ENCODE results near the gene CFAP53. TPM values are rescaled to one million over a fixed set of nuclear protein-coding genes. Genes with fewer than 3 reads are reported as not detected.

Gene CFAP53
- total RNA-seq, 1 donor from 2014 or later = 0.26 TPM

GRCh38 chr18:50285631-50286321 lies 19.5 kb upstream of the CFAP53 start:
- H3K27me3 ChIP-seq (ENCODE audit: control insufficient read depth, insufficient read depth, low read length) = no peaks in the 10 kb centered on the region
- peaks cover 20% of the 10 kb centered on the region for H3K36me3 ChIP-seq (ENCODE audit: control insufficient read depth, insufficient read depth, low read length)
- no peak for FAIRE-seq
- no peak overlapping the region for H3K4me3 ChIP-seq (ENCODE audit: low read depth, low read length)
- no peak for DNase-seq (ENCODE audit: low read depth)
- TF ChIP-seq CTCF (IDR thresholded peaks at IDR 0.05; ENCODE audit: insufficient read depth, low read length, severe bottlenecking) = no peak

GRCh38 chr18:50285071-50285470 lies 18.8 kb upstream of the CFAP53 start:
- no peak for TF ChIP-seq CTCF (IDR thresholded peaks at IDR 0.05; ENCODE audit: insufficient read depth, low read length, severe bottlenecking)
- DNase-seq (ENCODE audit: low read depth) = no peak

GRCh38 chr18:50284255-50284885 lies 18.1 kb upstream of the CFAP53 start:
- TF ChIP-seq CTCF (IDR thresholded peaks at IDR 0.05; ENCODE audit: insufficient read depth, low read length, severe bottlenecking) = no peak
- Histone ChIP-seq H3K36me3 (ENCODE audit: control insufficient read depth, insufficient read depth, low read length) (peaks cover 20% of the 10 kb centered on the region), H3K4me3 (ENCODE audit: low read depth, low read length) (no peak overlapping the region), H3K27me3 (ENCODE audit: control insufficient read depth, insufficient read depth, low read length) (no peaks in the 10 kb centered on the region)
- FAIRE-seq = peak; percentile 86
- DNase-seq (ENCODE audit: low read depth) = peak; percentile 90

More at GRCh38 chr18:50285071-50285470, 18.8 kb upstream of the CFAP53 start:
- Histone ChIP-seq H3K4me3 (ENCODE audit: low read depth, low read length) (no peak overlapping the region), H3K27me3 (ENCODE audit: control insufficient read depth, insufficient read depth, low read length) (no peaks in the 10 kb centered on the region), H3K36me3 (ENCODE audit: control insufficient read depth, insufficient read depth, low read length) (peaks cover 20% of the 10 kb centered on the region)
- no peak for FAIRE-seq

- peak; percentile 86 for FAIRE-seq
These were observed 17.3 kb upstream of the CFAP53 start for GRCh38 chr18:50283469-50284209.

More at GRCh38 chr18:50283469-50284209, 17.3 kb upstream of the CFAP53 start:
- Histone ChIP-seq H3K4me3 (ENCODE audit: low read depth, low read length) (no peak overlapping the region), H3K36me3 (ENCODE audit: control insufficient read depth, insufficient read depth, low read length) (peaks cover 20% of the 10 kb centered on the region), H3K27me3 (ENCODE audit: control insufficient read depth, insufficient read depth, low read length) (no peaks in the 10 kb centered on the region)
- no peak for DNase-seq (ENCODE audit: low read depth)
- no peak for TF ChIP-seq CTCF (IDR thresholded peaks at IDR 0.05; ENCODE audit: insufficient read depth, low read length, severe bottlenecking)
